CMK (cell line): ENCODE data around the gene UGT1A6.
"Not testable (repeated sequence)": the region's sequence is repeated elsewhere in the genome, so short reads cannot be mapped to it uniquely, and the experiment has no call there.

Experiments used
- DNase-seq: peaks from one replicate; pipeline ENCODE4 v3.0.0-alpha.2; 2010; ENCODE audit warnings: low read depth

The UGT1A6 gene

DNA sequence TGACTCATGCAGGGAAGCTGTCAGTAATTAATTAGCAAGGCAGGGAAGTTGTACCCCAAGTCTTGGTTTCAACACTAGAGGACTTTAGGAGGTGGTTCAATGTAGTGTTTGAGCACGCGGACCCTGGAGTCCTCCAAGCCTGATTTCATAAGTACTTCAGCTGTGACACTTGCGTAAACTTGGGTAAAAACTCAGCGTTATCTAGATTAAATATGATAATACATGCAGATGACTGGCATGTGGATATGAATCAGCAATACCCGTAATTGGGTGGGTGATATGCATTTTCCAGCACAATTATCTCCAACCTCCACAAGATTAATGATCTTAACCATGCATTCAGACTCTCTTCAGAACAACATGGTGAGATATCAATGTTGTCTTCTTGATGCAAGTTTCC lies 5.8 kb upstream of the UGT1A6 start:
- no peak for DNase-seq

DNA sequence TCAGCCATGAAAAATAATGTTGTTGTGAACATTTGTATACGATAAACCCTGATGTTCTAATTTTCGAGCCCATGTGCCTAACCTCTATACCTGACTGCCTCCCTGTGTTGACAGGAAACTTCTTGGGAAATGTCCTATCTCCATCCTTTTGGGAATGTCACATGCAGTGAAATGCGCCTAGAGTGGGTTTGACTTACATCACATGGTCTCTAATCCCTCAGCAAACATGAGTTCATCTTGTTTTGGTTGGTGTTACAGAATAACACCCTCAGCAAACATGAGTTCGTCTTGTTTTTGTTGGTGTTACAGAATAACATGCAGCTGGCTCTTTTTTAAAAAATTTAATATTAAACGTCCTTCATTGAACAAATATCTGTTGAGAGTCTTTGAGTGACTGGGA lies 4.3 kb upstream of the UGT1A6 start:
- DNase-seq = no peak

DNA sequence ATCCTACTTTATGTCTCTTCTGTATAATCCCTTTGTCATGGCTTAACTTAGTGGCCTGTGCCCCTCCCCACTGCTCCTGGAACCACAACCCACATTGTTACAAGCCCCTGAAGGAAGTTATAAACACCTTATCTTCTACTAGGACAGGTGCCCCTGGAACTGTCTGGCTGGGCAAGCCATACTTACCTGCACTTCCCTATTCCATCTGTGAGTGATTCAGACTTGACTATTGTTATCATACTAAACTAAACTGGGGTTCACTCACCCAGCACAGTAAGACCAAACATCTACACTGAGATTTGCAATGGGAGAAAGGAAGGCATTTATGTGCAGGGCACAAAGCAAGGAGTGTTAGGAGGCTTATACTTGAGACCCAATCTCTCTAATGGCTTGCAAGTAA lies 3.7 kb upstream of the UGT1A6 start:
- no peak for DNase-seq

DNA sequence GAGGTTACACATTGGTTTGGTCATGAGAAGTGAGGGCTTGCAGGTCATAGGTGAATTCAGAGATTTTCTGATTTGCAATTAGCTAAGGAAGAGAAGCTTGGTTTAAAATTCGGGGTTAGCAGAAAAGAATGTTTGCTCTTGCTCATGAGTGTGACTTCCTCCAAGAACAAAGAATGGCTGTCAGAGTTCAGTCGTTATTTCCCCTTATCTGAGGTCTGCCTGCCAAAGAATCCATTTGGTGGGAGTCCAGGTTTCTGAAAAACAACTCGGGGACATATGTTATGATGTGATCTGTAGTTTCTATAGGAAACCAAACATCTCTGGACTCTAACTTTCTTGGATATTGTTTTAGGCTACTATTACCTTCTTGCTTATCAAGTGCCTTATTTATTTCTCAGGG lies 3.2 kb upstream of the UGT1A6 start:
- DNase-seq = no peak

DNA sequence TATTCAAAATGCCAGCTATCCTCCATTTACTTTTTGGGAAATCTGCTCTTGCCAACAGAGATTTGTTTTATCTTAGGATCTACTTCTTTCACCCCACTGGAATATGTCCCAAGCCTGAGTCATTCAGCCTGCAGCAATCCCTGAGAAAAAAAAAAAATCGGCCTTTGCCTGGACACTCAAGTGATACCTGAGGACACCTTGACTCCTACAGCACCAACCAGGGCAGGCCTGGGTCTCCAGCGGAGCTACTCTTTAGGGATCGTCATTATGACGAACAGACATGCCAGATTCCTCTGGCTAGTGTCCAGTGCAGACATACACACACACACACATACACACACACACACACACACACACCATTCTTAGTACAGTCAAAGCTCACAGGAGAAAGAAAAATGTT lies 2.2 kb upstream of the UGT1A6 start:
- DNase-seq = no peak

DNA sequence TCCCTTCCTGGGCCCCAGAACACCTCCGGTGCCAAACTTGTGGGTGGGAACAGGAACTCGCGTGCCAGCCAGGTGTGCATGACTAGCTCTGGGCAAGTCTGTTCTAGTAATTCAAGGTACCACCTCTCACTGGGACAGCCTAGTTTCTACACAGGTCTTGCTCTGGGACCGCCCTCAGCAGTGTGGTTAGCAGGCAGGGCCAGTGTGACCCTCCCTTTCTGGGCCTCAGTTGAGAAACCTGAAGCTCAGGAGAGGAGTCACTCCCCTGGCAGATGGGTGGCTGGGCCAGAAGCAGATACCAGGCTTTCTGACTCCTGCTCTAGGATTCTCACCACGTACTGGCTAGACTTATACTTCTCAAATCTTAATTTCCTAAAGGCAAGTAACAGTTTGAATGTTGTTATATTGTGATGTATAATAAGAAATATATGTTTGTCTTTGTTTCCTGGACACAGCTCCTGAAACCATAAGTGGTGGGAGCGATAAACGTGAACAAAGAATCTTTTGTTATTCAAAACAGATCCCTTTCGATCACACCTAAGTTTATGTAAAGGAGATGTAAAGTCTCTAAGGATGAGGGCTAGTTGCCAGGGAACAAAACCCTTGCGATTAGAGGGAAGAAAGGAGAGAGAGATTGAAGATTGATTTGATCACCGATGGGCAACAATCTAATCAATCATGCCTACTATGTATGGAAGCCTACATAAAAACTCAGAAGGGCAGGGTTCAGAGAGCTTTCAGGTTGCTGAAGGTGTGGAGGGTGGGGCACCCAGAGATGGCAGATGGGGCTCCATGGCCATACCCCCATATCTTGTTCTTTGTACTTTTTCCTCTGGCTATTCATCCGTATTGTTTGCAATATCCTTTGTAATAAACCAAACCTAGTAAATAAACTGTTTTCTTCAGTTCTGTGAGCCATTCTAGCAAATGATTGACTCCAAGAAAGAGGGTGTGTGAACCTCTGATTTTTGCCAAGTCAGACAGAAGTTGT lies 952 bp upstream of the UGT1A6 start:
- no peak for DNase-seq

DNA sequence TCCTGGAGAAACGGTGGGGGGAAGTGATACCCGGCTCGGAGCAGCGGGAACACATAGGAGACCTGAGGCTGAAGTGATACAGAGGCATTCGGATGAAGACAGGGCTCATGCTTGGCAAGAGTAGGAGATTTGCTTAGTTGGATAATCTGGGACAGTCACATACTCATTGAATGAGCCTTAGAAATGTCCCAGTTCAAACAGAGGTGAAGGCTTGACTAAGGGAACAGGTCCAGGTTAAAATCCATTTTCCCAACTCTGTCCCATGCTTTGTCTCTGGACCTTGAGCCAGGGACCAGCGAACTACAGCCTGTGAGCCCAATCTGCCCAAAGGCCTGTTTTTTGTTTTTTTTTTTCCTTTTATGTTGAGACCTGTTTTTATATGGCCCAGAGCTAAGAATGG lies 1.3 kb downstream of the UGT1A6 start:
- no peak for DNase-seq

DNA sequence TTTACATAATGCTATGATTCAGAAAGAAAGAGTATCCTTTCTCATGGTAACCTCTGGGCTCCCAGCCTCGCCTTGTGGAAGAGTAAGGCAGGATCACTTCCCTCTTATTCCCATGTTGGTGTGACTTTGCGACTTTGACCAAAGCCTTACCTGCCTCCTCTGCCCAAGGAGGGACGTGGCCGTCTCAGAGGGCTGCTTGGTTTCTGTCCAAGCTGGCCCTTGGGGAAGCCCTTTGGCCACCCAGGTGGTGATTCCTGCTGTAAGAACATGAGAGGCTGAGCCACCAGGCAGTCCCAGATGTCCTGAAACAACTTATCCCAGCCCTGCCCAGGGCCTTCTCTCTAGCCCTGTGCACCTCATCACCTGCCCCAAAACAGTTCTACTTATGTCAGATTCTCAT lies 6.0 kb downstream of the UGT1A6 start:
- no peak for DNase-seq

DNA sequence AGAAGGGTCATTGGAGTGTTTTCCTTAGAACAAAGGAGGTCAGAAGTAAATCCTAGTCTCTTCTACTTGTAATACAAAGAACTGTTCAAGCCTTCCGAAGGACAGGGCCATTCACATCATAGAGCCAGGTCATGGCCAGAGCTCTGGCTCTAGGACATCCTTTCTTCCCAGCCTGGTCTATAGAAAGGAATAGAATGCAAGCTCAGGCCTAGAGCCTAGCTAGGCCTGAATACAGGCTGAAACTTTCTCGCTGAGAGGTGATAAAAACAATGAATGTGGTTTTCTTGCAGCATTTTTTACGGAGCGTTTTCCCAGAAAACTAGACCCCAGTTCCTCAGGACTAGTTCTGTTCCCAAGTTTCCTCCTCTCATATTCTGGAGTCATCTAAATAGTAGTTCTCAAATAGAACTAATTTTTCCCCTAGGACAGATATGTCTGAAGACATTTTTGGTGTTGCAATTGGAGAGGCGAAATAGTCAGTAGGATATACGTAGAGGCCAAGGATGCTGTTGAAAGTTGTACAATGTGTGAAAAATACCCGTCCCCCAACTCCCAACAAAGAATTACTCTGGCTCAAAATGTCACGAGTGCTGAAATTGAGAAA lies 6.8 kb downstream of the UGT1A6 start:
- no peak for DNase-seq

DNA sequence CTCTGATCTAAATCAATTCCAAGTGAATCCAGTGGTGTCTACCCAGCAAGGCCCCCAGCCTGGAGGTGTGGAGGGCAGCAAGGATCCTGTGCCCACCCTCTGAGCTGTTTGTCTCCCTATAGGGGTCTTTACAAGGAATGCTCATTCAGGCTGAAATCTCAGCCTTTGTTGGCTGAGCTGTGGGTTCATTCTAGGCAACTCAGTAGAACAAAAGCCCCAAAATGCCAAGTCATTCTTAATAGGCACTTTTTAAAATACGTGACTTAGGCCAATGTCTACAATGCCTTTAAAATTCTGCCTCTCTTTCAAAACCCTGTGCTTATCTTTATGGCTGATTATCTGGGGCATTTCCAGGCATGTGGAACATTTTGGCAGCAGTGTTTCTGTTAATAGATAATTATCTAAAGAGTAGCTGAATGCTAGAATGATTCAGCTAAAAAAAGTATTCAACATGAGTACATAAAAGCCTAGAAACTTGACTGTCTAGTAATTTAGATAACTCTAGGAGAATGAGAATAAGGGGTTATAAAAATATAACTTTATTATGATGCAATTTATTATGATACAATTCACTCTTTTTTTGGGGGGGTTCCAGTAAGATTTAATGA lies 7.4 kb downstream of the UGT1A6 start:
- no peak for DNase-seq

DNA sequence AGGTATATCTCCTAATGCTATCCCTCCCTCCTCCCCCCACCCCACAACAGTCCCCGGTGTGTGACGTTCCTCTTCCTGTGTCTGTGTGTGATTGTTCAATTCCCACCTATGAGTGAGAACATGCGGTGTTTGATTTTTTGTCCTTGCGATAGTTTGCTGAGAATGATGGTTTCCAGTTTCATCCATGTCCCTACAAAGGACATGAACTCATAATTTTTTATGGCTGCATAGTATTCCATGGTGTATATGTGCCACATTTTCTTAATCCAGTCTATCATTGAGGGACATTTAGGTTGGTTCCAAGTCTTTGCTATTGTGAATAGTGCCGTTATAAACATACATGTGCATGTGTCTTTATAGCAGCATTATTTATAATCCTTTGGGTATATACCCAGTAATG lies 8.2 kb downstream of the UGT1A6 start:
- not testable (repeated sequence) for DNase-seq

DNA sequence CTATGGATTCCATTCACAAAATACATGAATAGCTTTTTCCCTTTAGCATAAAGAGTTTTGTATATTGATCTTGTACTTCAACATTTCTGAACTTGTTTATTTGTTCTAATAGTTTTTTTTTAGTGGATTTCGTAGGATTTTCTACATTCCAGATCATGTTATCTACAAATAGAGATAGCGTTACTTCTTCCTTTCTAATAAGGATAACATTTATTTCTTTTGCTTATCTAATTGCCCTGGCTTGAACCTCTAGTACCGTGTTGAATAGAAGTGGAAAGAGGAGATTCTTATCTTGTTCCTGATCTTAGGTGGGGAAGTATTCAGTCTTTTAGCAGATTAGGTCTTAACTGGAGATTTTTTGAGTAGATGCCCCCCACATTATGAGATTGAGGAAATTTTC lies 9.5 kb downstream of the UGT1A6 start:
- DNase-seq = no peak

DNA sequence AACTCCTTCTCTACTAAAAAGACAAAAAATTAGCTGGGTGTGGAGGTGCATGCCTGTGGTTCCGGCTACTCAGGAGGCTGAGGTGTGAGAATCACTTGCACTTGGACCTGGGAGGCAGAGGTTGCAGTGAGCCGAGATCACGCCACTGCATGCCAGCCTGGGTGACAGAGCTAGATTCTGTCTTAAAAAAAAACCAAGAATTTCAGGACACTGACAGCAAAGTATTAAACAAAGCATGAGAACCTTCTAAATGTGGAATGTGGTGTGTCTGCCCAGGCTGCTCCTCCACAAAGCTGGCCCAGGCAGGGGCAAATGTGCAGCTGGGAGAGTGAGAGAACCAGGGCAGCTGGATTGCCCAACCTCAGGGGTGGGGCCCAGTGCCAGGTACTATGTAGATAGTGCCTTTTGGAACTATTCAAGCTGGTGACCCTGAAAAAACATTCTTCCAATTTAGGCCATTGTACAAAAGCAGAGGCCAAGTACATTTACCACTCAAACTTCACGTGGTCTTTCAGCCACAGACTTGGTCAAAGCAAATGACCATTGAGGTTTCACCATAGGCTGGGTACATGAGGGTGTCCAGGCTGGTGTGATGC lies 13.3 kb downstream of the UGT1A6 start:
- DNase-seq = no peak

DNA sequence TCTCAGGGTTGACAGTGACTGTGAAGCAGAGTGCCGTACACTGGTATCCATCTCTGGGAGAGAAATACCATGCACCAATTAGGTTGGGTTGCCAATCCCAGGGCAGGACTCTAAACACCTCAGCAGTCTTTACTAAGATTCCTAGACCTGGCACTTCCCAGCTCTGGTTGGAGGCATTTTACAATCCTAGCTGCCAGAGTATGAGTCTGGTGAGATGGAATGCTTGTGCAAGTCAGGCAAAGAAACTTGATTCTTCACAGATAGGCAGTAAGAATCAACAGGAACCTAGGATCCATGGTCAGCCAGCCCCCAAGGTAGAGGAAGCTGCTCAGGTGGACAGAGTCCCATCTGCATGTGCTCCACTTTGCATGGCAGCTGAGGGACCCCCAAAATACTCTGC lies 14.0 kb downstream of the UGT1A6 start:
- no peak for DNase-seq

DNA sequence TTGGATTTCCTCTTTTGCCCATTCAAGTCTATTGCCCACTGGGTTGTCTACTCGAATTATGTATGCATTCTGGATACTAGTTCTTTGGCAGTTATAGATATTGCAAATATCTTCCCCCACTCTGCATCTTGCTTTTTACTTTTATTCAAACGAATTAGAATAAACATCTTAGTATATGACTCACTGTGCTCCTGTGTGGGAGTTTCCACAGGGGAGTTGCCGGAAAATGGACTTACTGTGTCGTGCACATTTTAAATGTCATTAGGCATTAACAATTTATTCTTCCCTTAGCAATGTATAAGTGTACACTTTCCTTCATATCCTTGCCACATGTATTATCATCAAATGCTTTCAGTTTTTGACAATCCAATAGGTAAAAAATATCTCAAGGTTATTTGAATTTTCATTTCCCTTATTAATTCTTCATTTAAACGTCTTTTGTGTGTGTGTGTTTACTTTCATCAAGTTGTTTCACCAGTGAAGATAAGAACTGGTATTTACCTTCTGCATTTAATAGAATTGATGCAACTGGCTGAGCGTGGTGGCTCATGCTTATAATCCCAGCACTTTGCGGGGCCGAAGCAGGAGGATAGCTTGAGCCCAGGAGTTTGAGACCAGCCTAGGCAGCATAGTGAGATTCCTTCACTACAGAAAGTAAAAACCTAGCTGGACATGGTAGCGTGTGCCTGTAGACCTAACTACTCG lies 15.4 kb downstream of the UGT1A6 start:
- no peak for DNase-seq

DNA sequence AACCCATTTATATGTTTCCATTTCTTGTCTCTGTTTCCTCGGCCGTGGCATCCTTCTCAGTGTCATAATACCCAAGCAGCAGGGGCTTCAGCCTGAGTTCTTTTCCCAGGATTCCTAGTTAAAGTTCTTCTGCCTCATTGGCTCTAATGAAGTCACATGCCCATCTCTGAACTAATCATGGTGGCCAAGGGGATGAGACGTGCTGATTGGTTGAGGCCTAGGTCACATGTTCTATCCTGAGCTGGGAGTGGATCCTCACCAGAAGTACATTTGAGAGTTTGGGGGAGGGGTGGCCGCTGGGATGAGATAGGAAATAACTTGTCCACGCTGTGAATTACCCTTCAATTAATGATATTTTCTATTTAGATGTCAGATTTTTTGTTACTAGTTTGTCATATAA lies 16.3 kb downstream of the UGT1A6 start:
- no peak for DNase-seq

DNA sequence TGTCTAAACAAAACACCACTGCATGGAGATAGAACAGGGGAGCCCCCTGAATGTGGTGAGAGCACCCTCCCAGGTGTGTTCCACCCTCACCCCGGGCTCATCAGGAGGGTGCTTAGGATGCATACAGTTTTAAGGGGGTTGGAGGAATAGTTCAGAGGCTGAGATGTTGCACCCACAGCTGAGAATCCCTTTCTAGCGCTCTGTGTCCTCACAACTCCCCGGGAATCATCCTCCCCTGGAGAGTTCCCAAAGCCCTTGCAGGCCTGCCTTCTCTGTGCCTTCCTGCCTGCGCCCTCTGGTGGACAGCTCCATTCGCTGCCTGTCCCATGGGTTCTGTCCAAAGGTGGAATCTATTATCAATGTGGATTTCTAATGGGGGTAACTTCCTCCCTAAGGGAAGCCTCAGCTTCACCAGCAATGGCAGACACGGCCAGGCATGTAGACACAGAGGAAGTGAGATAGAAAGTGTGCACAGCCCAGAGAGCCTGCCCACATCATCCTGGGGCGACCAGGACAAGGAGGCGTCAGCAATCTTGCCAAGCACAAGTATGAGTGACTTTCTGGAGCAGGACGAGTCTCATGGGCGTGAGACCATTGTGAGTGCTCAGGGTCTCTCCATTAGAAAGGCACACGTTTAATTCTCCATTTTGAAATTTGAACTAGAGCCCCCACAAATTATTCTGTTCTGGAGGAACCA lies 18.8 kb downstream of the UGT1A6 start:
- peak; percentile 24 for DNase-seq

DNA sequence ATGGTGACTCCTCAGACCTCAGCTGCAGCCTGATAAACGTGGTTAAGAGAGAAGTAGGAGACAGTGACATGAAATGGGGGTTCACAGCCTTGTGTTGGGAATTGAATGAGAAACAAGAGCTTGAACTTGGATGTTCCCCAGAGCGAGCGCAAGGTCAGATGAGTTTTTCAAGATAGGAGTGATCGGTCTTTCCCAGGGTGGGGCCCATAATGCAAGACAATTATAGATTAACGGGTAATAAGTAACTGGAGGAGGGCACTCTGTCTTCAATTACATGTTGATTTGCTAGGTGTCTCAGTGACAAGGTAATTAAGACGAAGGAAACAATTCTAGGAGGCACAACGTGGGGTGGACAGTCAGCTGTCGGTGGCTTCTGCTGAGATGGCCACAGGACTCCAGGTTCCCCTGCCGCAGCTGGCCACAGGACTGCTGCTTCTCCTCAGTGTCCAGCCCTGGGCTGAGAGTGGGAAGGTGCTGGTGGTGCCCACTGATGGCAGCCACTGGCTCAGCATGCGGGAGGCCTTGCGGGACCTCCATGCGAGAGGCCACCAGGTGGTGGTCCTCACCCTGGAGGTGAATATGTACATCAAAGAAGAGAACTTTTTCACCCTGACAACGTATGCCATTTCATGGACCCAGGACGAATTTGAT lies 20.0 kb downstream of the UGT1A6 start, which contains the start of gene UGT1A5:
Gene UGT1A5, plus strand, starts transcription at position 297 of the 651 bp plus-strand sequence. Its CDS starts 85 bp downstream, at position 382.
- no peak for DNase-seq

DNA sequence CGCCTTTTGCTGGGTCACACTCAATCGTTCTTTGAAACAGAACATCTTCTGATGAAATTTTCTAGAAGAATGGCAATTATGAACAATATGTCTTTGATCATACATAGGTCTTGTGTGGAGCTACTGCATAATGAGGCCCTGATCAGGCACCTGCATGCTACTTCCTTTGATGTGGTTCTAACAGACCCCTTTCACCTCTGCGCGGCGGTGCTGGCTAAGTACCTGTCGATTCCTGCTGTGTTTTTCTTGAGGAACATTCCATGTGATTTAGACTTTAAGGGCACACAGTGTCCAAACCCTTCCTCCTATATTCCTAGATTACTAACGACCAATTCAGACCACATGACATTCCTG lies 20.5 kb downstream of the UGT1A6 start:
- no peak for DNase-seq

DNA sequence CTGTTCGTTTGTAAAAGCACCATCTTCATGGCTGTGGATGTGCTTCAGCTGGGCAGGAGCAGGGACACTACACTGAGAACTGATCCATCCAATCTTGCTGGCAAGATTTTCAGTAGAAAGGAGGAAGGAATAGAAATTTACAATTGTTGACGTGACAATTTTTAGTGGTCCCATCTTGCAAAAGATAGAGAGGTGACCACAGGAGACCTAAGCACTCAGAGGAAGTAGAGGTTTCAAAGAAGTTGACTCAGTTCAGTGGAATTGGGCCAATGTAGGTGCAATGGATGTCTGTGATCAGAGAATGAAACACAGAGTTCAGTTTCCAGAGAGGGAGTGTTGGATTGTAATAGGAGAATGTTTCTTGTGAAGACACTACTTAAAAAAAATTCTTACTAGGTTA lies 21.4 kb downstream of the UGT1A6 start:
- DNase-seq = no peak

DNA sequence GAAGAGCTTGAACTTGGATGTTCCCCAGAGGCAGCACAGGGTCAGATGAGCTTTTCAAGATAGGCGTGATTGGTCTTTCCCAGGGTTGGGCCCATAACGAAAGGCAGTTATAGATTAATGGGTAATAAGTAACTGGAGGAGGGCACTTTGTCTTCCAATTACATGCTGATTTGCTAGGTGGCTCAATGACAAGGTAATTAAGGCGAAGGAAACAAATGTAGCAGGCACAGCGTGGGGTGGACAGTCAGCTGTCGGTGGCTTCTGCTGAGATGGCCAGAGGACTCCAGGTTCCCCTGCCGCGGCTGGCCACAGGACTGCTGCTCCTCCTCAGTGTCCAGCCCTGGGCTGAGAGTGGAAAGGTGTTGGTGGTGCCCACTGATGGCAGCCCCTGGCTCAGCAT lies 25.9 kb downstream of the UGT1A6 start, which contains the start of gene UGT1A4:
Gene UGT1A4, plus strand, starts transcription at position 185 of the 400 bp plus-strand sequence. Its CDS starts 85 bp downstream, at position 270.
- DNase-seq = no peak
